ENCODE measurements around the gene ZCCHC7.

ZCCHC7 gene

DNA sequence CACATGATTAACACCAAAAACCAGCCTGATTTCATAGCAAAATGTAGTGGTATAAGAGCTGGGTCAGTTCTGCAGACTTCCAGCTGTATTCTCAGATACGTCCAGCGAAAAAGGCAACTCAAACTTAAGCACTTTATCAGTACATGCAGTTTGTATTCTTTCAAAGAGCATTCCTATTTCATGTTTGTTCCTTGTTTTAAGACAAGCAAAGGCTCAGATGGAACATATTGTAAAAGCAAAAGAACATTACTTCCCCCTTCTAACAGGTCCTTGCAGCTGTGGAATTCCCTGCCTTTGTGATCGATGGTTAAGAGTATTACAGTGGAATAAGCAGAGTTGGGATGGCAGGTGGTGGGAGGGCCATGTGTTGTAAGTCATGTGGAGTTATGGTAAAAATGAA lies 215.8 kb downstream of the ZCCHC7 start:
- ChIA-PET CTCF (no interaction called here), POLR2A (no interaction called here)
- no peak for DNase-seq (ENCODE audit: low read depth, low spot score)
- H3K4me3 ChIP-seq (ENCODE audit: low read depth, low read length): no peak overlapping the region
- TF ChIP-seq, protein P1, sequence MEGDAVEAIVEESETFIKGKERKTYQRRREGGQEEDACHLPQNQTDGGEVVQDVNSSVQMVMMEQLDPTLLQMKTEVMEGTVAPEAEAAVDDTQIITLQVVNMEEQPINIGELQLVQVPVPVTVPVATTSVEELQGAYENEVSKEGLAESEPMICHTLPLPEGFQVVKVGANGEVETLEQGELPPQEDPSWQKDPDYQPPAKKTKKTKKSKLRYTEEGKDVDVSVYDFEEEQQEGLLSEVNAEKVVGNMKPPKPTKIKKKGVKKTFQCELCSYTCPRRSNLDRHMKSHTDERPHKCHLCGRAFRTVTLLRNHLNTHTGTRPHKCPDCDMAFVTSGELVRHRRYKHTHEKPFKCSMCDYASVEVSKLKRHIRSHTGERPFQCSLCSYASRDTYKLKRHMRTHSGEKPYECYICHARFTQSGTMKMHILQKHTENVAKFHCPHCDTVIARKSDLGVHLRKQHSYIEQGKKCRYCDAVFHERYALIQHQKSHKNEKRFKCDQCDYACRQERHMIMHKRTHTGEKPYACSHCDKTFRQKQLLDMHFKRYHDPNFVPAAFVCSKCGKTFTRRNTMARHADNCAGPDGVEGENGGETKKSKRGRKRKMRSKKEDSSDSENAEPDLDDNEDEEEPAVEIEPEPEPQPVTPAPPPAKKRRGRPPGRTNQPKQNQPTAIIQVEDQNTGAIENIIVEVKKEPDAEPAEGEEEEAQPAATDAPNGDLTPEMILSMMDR (IDR thresholded peaks at IDR 0.05; ENCODE audit: insufficient read depth, low read length, missing control alignments): no peak

DNA sequence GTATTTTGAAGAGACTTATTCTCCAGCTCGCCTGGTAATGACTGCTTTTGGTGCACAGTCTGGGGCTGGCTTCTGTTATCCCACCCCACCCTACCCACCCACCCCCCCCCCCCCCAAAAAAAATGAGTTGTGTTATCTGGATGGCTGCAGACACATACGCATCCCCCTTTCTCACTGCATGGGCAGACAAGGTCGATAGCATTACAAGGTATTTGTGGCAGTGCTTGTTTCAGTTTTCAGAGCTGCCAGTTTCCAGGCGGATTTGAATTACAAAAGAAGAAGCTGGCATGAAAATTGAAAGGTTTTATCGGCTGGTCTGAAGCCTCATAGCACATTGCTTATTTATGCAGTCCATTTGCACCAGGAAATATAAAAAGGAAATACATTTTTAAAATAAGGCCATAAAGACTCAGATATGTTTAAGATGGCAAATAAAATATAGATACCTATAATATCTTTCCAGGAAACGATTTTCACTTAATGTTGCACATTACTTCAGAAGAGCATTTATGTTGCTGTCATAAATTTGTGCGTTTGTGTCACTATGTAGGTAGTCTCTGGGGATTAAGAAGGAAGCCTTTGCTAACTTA lies 217.0 kb downstream of the ZCCHC7 start:
- H3K4me3 ChIP-seq (ENCODE audit: low read depth, low read length): no peak overlapping the region
- POLR2A ChIA-PET: no interaction called here
- DNase-seq (ENCODE audit: low read depth, low spot score): no peak
- TF ChIP-seq, protein P1 (IDR thresholded peaks at IDR 0.05; ENCODE audit: insufficient read depth, low read length, missing control alignments): no peak
- CTCF ChIA-PET: interaction anchor here (1.0 kb wide), 2 partner anchors 9 to 464 kb away, joined by 3 read pairs; no protein-coding TSS in a partner anchor

- CTCF ChIA-PET: interaction anchor here (1.0 kb wide), 2 partner anchors 9 to 465 kb away, joined by 3 read pairs; no protein-coding TSS in a partner anchor
- TF ChIP-seq, protein P1 (IDR thresholded peaks at IDR 0.05; ENCODE audit: insufficient read depth, low read length, missing control alignments): no peak
- POLR2A ChIA-PET: no interaction called here
- H3K4me3 ChIP-seq (ENCODE audit: low read depth, low read length): no peak overlapping the region
- DNase-seq (ENCODE audit: low read depth, low spot score): no peak
These were observed 217.8 kb downstream of the ZCCHC7 start for GRCh38 chr9:37338218-37338617.

DNA sequence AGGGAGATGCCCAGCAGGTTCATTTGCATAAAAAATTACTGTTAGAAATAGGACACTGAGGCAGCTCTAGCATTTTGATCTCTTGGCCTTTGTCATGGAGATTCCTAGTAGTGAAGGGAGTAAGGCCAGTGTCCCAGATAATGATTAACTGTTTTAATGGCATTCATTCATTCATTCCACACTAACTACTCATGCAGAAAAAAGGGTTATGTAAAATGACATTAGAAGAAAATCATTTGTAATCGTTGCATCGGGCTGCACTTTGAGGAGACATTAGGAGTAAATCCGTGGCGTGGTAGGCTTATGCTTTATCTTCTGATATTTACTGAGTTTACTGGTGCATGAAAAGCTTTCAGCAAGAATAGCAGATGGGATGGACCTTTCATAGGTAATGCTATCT lies 219.5 kb downstream of the ZCCHC7 start:
- ChIA-PET POLR2A (no interaction called here), CTCF (interaction anchor here (0.9 kb wide), 1 partner anchor 467 kb away, joined by 3 read pairs; no protein-coding TSS in a partner anchor)
- TF ChIP-seq, protein P1 (IDR thresholded peaks at IDR 0.05; ENCODE audit: insufficient read depth, low read length, missing control alignments): no peak
- no peak for DNase-seq (ENCODE audit: low read depth, low spot score)
- H3K4me3 ChIP-seq (ENCODE audit: low read depth, low read length): no peak overlapping the region

- no peak for DNase-seq (ENCODE audit: low read depth, low spot score)
- ChIA-PET POLR2A (no interaction called here), CTCF (interaction anchor here (0.9 kb wide), 1 partner anchor 468 kb away, joined by 3 read pairs; no protein-coding TSS in a partner anchor)
- TF ChIP-seq, protein P1 (IDR thresholded peaks at IDR 0.05; ENCODE audit: insufficient read depth, low read length, missing control alignments): no peak
- H3K4me3 ChIP-seq (ENCODE audit: low read depth, low read length): no peak overlapping the region
These were observed 220.6 kb downstream of the ZCCHC7 start for GRCh38 chr9:37340961-37341360.

DNA sequence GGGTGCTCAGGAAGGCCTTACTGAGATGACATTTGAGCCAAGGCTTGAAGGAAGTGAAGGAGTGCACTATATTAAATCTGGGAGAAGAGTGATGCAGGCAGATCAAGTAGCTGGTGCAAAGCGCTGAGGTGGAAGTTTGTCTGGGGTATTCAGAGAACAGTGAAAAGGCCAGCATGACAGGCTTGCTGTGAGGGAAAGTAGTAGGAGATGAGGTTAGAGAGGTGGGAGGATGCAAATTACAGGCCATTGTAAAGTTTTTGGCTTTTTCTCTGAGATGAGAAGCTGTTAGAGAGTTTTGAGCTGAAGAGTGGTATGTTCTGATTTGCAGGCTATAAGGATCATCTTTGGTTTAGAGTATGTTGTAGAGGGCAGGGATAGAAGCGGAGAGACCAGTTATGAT lies 221.3 kb downstream of the ZCCHC7 start:
- POLR2A ChIA-PET: no interaction called here
- TF ChIP-seq, protein P1 (IDR thresholded peaks at IDR 0.05; ENCODE audit: insufficient read depth, low read length, missing control alignments): no peak
- CTCF ChIA-PET: interaction anchor here (0.9 to 1.3 kb wide), 2 partner anchors 12 to 15 kb away, joined by 4 read pairs; no protein-coding TSS in a partner anchor

More for the DNA sequence above, 221.3 kb downstream of the ZCCHC7 start:
- no peak for DNase-seq (ENCODE audit: low read depth, low spot score)
- no peak overlapping the region for H3K4me3 ChIP-seq (ENCODE audit: low read depth, low read length)

Measured in AG04449 (cell line).